ENCODE measurements around the gene LY6G5C. TPM values are rescaled to one million over a fixed set of nuclear protein-coding genes. Genes with fewer than 3 reads are reported as not detected.

The LY6G5C gene
- total and polyA plus RNA-seq, 9 of the 15 experiments (the other 6 are each of a cell fraction or from before 2014, with no cell fraction given): 0.10 to 0.67 (median 0.46) TPM; not detected in 4

GRCh38 chr6:31664790-31665500 is 15.9 kb downstream of the LY6G5C start, which contains the start of gene GPANK1 (continued):
- TF ChIP-seq RERE (CRISPR knock-in tag; IDR thresholded peaks at IDR 0.05; ENCODE audit: borderline replicate concordance) (no peak), KLF16 (IDR thresholded peaks at IDR 0.05) (no peak), ZNF511 (CRISPR knock-in tag; IDR thresholded peaks at IDR 0.05) (peak; percentile 95), ATF7 (IDR thresholded peaks at IDR 0.05) (peak; percentile 87), ZNF384 (IDR thresholded peaks at IDR 0.05; ENCODE audit: low read depth, low read length) (no peak; the same call in none of the 2 replicates), CREM (IDR thresholded peaks at IDR 0.05; ENCODE audit: low read depth) (no peak), ZNF239 (CRISPR knock-in tag; IDR thresholded peaks at IDR 0.05) (peak; percentile 40), RHOXF2B (CRISPR knock-in tag; conservative IDR thresholded peaks at IDR 0.05) (no peak), MGA (IDR thresholded peaks at IDR 0.05) (no peak)
